Choroid plexus epithelial cell (primary cell): ENCODE measurements around the gene OIP5.

ENCODE experiments used
- DNase-seq: peaks from one replicate; pipeline ENCODE4 v3.0.0-alpha.2; 2010; ENCODE audit warnings: low read depth
- H3K4me3 ChIP-seq: 2 replicates; pipeline ENCODE4 v1.5.1; 2011; ENCODE audit warnings: low read depth, mild to moderate bottlenecking, control low read depth, low read length, moderate library complexity
- TF ChIP-seq, protein P1 (sequence below): conservative IDR thresholded peaks from 2 replicates; pipeline ENCODE4 v1.5.1; 2011; ENCODE audit warnings: low read depth, mild to moderate bottlenecking, control low read depth, inconsistent platforms, low read length, moderate library complexity

OIP5 gene

DNA sequence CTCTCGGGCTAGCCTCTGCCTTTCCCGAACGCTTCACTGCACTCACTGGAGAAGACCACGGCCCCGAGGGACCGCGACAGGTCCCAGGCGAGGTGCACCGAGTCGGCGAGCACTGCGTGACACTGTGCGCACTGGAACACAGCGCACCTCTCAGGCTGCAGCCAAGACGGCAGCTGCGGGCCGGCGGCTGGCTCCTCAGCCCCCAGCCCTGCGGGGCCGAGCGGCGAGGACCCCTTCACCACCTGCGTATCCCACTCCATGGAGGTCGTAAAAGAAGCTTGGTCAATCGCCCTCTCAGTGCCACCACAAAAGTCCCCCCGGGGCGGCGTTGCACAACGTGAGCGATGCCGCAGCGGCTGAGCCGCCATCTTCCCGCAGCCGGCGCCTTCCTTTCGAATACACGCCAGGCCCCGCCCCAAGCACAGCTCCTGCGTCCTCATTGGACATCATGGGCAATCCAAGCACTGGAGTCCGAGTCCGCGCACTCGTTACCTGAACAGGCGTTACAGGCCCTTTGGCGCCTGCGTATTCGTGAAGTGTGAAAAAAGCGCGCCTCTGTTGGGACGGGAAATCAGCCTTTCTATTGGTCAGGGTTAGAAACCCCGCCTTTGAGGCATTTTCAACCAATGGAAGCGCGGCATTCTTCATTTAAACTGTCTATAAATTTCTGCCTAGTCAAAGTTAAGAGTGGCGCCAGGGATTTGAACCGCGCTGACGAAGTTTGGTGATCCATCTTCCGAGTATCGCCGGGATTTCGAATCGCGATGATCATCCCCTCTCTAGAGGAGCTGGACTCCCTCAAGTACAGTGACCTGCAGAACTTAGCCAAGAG lies at the start of gene OIP5, which contains the start of gene NUSAP1:
TSS of gene OIP5 (minus strand) at position 398 of the 832 bp plus-strand sequence. CDS start at position 368, 30 bp downstream.
TSS of gene NUSAP1 (plus strand) at position 688 of the 832 bp plus-strand sequence. CDS start at position 765, 77 bp downstream.
- peak; percentile 100 for DNase-seq
- H3K4me3 ChIP-seq, result peak within 1 kb of the TSS; percentile 97
- TF ChIP-seq, protein P1, sequence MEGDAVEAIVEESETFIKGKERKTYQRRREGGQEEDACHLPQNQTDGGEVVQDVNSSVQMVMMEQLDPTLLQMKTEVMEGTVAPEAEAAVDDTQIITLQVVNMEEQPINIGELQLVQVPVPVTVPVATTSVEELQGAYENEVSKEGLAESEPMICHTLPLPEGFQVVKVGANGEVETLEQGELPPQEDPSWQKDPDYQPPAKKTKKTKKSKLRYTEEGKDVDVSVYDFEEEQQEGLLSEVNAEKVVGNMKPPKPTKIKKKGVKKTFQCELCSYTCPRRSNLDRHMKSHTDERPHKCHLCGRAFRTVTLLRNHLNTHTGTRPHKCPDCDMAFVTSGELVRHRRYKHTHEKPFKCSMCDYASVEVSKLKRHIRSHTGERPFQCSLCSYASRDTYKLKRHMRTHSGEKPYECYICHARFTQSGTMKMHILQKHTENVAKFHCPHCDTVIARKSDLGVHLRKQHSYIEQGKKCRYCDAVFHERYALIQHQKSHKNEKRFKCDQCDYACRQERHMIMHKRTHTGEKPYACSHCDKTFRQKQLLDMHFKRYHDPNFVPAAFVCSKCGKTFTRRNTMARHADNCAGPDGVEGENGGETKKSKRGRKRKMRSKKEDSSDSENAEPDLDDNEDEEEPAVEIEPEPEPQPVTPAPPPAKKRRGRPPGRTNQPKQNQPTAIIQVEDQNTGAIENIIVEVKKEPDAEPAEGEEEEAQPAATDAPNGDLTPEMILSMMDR, result no peak

DNA sequence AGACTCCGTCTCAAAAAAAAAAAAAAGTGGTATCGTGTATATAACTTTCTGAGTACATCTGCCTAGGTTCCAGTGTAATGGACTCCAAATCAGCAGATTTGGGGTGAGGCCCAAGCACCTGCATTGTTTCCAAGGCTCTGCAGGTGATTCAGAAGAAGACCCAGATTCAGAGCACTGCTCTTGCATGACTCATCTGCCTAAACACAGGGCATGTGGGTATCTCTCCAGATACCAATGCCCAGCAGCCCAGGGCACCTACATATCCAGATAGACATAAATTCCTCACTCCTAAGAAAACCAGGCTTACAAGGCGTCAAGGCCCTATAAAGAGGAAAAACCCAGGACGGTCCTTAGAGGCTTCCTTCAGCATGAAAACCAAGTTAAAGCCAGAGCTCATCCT lies 45.6 kb upstream of the OIP5 start:
- DNase-seq, result no peak
- TF ChIP-seq, protein P1, result no peak

GRCh38 chr15:41367418-41367817 lies 35.0 kb upstream of the OIP5 start:
- H3K4me3 ChIP-seq, result no peak overlapping the region
- TF ChIP-seq, protein P1, result no peak
- no peak for DNase-seq

More for the DNA sequence above, 45.6 kb upstream of the OIP5 start:
- no peak overlapping the region for H3K4me3 ChIP-seq

- DNase-seq, result no peak
- H3K4me3 ChIP-seq, result no peak overlapping the region
- TF ChIP-seq, protein P1, result no peak
Observed at GRCh38 chr15:41354371-41354770, 22.0 kb upstream of the OIP5 start.

- DNase-seq, result no peak
- H3K4me3 ChIP-seq, result no peak overlapping the region
- TF ChIP-seq, protein P1, result no peak
Observed at GRCh38 chr15:41350057-41350717, 17.8 kb upstream of the OIP5 start.

DNA sequence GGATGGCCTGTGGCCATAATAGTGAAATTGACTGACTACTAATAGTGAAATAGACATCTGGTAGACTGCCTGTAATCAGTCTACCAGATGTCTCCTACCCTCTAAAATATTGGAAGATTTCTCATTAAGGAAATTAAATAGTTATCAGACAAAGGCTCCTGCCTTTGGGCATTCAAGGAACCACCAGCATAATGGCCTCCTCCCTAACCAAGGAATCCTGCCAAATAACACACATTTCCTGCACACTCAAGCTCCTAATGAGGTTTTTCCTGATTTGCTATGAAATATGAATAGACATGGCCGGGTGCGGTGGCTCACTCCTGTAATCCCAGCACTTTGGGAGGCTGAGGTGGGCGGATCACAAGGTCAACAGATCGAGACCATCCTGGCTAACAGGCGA lies 14.8 kb upstream of the OIP5 start:
- DNase-seq, result no peak
- TF ChIP-seq, protein P1, result no peak

More for the DNA sequence above, 14.8 kb upstream of the OIP5 start:
- no peak overlapping the region for H3K4me3 ChIP-seq
